ENCODE measurements around the gene HADHA. TPM values are rescaled to one million over a fixed set of nuclear protein-coding genes. Genes with fewer than 3 reads are reported as not detected.

HADHA gene
- polyA plus RNA-seq, 1 of the 3 experiments (the other 2 are of a cell fraction): 64.3 TPM

DNA sequence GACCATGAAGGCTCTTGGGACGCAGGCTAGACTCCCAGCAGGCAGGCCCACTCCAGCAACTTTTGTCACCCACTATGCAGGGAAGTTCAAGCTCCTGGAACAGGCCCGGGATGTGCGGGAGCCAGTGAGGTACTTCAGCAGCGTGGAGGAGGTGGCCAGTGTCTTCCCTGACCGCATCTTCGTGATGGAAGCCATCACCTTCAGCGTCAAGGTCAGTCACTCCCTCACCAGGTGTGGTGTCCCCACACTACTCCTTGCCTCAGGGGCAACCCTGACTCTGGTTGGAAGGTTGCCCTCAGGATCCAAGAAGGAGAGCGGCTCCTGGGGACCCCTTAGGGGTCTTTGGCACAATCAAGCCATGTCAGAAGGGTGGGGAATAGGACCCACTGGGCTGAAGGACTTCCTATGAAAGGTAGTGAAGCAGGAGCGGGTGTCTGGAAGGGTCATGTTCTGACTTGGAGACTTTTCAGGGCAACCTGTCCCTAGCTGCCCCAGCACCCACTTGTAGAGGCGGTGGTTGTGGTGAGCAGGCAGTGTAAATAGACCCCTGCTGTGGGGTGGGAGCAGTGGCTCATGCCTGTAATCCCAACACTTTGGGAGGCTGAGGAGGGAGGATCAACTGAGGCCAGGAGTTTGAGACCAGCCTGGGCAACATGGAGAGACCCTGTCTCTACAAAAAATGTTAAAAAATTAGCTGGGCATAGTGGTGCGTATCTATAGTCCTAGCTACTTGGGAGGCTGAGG lies 61.4 kb downstream of the HADHA start (continued):
- TF ChIP-seq, protein P1, sequence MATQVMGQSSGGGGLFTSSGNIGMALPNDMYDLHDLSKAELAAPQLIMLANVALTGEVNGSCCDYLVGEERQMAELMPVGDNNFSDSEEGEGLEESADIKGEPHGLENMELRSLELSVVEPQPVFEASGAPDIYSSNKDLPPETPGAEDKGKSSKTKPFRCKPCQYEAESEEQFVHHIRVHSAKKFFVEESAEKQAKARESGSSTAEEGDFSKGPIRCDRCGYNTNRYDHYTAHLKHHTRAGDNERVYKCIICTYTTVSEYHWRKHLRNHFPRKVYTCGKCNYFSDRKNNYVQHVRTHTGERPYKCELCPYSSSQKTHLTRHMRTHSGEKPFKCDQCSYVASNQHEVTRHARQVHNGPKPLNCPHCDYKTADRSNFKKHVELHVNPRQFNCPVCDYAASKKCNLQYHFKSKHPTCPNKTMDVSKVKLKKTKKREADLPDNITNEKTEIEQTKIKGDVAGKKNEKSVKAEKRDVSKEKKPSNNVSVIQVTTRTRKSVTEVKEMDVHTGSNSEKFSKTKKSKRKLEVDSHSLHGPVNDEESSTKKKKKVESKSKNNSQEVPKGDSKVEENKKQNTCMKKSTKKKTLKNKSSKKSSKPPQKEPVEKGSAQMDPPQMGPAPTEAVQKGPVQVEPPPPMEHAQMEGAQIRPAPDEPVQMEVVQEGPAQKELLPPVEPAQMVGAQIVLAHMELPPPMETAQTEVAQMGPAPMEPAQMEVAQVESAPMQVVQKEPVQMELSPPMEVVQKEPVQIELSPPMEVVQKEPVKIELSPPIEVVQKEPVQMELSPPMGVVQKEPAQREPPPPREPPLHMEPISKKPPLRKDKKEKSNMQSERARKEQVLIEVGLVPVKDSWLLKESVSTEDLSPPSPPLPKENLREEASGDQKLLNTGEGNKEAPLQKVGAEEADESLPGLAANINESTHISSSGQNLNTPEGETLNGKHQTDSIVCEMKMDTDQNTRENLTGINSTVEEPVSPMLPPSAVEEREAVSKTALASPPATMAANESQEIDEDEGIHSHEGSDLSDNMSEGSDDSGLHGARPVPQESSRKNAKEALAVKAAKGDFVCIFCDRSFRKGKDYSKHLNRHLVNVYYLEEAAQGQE (IDR thresholded peaks at IDR 0.05; ENCODE audit: low read depth, low read length): no peak
- no peak for TF ChIP-seq MEF2A (IDR thresholded peaks at IDR 0.05; ENCODE audit: borderline replicate concordance, low read depth)
- TF ChIP-seq FOXM1 (IDR thresholded peaks at IDR 0.05; ENCODE audit: low read depth): no peak
- TF ChIP-seq EZH2phosphoT487 (IDR thresholded peaks at IDR 0.05; ENCODE audit: borderline replicate concordance, low read depth): no peak
- no peak for TF ChIP-seq TCF12 (IDR thresholded peaks at IDR 0.05)
- no peak for TF ChIP-seq MXI1 (IDR thresholded peaks at IDR 0.05; ENCODE audit: low read depth, low read length)

DNA sequence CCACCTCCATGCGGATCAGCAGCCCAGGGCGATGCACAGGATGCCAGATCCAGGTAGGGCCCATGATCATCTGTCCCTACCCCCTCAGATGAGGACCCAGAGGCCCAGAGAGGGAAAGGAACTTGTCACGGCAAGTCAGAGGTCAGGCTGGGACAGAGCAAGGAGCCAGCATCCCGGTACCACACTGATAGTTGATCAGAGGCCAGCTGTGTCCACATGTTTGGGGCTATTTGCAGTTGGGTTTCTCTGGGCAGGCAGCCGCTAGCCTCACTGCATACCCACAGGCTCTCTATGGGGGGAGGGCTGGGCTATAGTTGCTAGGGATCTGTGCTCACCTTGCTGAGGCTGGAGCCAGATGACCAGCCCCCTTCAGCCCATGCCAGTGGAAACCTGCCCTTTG lies 62.0 kb downstream of the HADHA start:
- WGBS (ENCODE audit: low lambda C conversion rate): 73% methylated on average over 4 of the region's 5 CpGs

DNA sequence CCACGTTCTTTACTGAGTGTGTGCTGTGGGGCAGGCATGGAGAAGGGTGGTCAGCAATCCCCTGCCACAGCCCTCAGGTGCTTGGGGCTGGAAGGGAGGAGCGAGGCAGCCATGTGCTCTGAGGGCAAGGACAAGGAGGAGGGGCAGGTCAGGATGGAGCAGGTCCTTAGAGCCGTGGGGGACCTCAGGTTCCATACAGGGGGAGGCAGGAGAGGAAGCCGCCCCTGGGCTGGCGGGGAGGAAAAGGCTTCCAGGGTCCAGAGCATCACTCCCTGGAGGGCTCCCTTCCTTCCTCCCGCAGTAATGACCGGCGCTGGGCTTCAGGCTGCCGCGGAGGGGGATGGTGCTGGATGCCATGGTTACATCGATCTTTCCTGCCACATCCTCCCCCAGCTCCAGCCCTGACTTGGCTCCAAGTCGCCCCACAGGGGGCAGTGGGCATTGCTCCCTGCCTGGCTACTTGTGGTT lies 65.0 kb downstream of the HADHA start:
- no peaks in the 10 kb centered on the region for H3F3A ChIP-seq (replicated peaks; ENCODE audit: insufficient read depth)
- H3K4me3 ChIP-seq (ENCODE audit: low read depth in 2 of 2, low read length in 1 of 2): peak overlapping the region in 1 of 2 experiments; percentile 56; a peak in 2 of 4 replicates
- peak overlapping the region; percentile 99 for H2AFZ ChIP-seq (ENCODE audit: low read depth)
- CTCF ChIA-PET: no interaction called here
- H3K36me3 ChIP-seq (replicated peaks in 1 of 2; ENCODE audit: control insufficient read depth in 1 of 2, insufficient read depth in 2 of 2, low read length in 1 of 2): no peaks in the 10 kb centered on the region
- no peaks in the 10 kb centered on the region for H3K9me3 ChIP-seq
- no peak overlapping the region for H3K9ac ChIP-seq
- H3K27ac ChIP-seq (ENCODE audit: low read depth in 2 of 2, low read length in 1 of 2): no peak overlapping the region; a peak in 1 of 4 replicates
- no peaks in the 10 kb centered on the region for H3K79me2 ChIP-seq (ENCODE audit: insufficient read depth)
- peaks cover 0 to 10% of the 10 kb centered on the region in 2 experiments; a peak in 1 of 4 replicates for H3K4me1 ChIP-seq (ENCODE audit: control insufficient read depth in 1 of 2, insufficient read depth in 2 of 2, low read depth in 1 of 2, low read length in 1 of 2)
- POLR2A ChIA-PET: no interaction called here
- no peaks in the 10 kb centered on the region for H4K20me1 ChIP-seq (ENCODE audit: insufficient read depth)
- no peaks in the 10 kb centered on the region for H3K9me2 ChIP-seq
- H3K27me3 ChIP-seq (ENCODE audit: insufficient read depth): no peaks in the 10 kb centered on the region
- H3K4me2 ChIP-seq: peak overlapping the region; percentile 94
- peak; percentile 64 for DNase-seq
- 78% methylated on average over 11 of the region's 12 CpGs for WGBS (ENCODE audit: low lambda C conversion rate)
- TF ChIP-seq, protein P2, sequence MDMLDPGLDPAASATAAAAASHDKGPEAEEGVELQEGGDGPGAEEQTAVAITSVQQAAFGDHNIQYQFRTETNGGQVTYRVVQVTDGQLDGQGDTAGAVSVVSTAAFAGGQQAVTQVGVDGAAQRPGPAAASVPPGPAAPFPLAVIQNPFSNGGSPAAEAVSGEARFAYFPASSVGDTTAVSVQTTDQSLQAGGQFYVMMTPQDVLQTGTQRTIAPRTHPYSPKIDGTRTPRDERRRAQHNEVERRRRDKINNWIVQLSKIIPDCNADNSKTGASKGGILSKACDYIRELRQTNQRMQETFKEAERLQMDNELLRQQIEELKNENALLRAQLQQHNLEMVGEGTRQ (IDR thresholded peaks at IDR 0.05; ENCODE audit: borderline replicate concordance, low read depth, low read length): no peak
- no peak for TF ChIP-seq NRF1 (IDR thresholded peaks at IDR 0.05; ENCODE audit: low read depth, low read length)
- TF ChIP-seq TAF1 (IDR thresholded peaks at IDR 0.05; ENCODE audit: borderline replicate concordance, low read depth, low read length): no peak
- no peak for TF ChIP-seq NFIC (IDR thresholded peaks at IDR 0.05; ENCODE audit: borderline replicate concordance)
- TF ChIP-seq RAD21 (IDR thresholded peaks at IDR 0.05; ENCODE audit: low read length): no peak
- TF ChIP-seq, protein P3, sequence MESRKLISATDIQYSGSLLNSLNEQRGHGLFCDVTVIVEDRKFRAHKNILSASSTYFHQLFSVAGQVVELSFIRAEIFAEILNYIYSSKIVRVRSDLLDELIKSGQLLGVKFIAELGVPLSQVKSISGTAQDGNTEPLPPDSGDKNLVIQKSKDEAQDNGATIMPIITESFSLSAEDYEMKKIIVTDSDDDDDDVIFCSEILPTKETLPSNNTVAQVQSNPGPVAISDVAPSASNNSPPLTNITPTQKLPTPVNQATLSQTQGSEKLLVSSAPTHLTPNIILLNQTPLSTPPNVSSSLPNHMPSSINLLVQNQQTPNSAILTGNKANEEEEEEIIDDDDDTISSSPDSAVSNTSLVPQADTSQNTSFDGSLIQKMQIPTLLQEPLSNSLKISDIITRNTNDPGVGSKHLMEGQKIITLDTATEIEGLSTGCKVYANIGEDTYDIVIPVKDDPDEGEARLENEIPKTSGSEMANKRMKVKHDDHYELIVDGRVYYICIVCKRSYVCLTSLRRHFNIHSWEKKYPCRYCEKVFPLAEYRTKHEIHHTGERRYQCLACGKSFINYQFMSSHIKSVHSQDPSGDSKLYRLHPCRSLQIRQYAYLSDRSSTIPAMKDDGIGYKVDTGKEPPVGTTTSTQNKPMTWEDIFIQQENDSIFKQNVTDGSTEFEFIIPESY (IDR thresholded peaks at IDR 0.05; ENCODE audit: borderline replicate concordance, low read depth): no peak
- no peak for TF ChIP-seq RXRA (IDR thresholded peaks at IDR 0.05; ENCODE audit: borderline replicate concordance, low read depth)
- TF ChIP-seq, protein P4, sequence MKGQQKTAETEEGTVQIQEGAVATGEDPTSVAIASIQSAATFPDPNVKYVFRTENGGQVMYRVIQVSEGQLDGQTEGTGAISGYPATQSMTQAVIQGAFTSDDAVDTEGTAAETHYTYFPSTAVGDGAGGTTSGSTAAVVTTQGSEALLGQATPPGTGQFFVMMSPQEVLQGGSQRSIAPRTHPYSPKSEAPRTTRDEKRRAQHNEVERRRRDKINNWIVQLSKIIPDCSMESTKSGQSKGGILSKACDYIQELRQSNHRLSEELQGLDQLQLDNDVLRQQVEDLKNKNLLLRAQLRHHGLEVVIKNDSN (IDR thresholded peaks at IDR 0.05; ENCODE audit: borderline replicate concordance, low read depth): no peak
- TF ChIP-seq POLR2AphosphoS5 (IDR thresholded peaks at IDR 0.05; ENCODE audit: low read depth, low read length): no peak

More for the DNA sequence above, 62.0 kb downstream of the HADHA start:
- Histone ChIP-seq H3K9me2 (no peaks in the 10 kb centered on the region), H3K79me2 (ENCODE audit: insufficient read depth) (no peaks in the 10 kb centered on the region), H3K4me3 (ENCODE audit: low read depth in 2 of 2, low read length in 1 of 2) (no peak overlapping the region), H3F3A (replicated peaks; ENCODE audit: insufficient read depth) (no peaks in the 10 kb centered on the region), H3K27me3 (ENCODE audit: insufficient read depth) (no peaks in the 10 kb centered on the region), H3K9me3 (no peaks in the 10 kb centered on the region), H3K4me1 (ENCODE audit: control insufficient read depth in 1 of 2, insufficient read depth in 2 of 2, low read depth in 1 of 2, low read length in 1 of 2) (peaks cover 0 to 7% of the 10 kb centered on the region in 2 experiments; a peak in 1 of 4 replicates), H3K36me3 (replicated peaks in 1 of 2; ENCODE audit: control insufficient read depth in 1 of 2, insufficient read depth in 2 of 2, low read length in 1 of 2) (no peaks in the 10 kb centered on the region), H4K20me1 (ENCODE audit: insufficient read depth) (no peaks in the 10 kb centered on the region), H3K4me2 (no peak overlapping the region), H2AFZ (ENCODE audit: low read depth) (no peak overlapping the region), H3K27ac (ENCODE audit: low read depth in 2 of 2, low read length in 1 of 2) (no peak overlapping the region), H3K9ac (no peak overlapping the region)
- POLR2A ChIA-PET: interaction anchor here (0.5 kb wide), 1 partner anchor 187 kb away, joined by 5 read pairs; no protein-coding TSS in a partner anchor
- TF ChIP-seq RFX5 (IDR thresholded peaks at IDR 0.05; ENCODE audit: low read length): no peak
- no peak for TF ChIP-seq FOXM1 (IDR thresholded peaks at IDR 0.05; ENCODE audit: low read depth)
- no peak for TF ChIP-seq FOXJ3 (CRISPR knock-in tag; IDR thresholded peaks at IDR 0.05)
- no peak for TF ChIP-seq EZH2phosphoT487 (IDR thresholded peaks at IDR 0.05; ENCODE audit: borderline replicate concordance, low read depth)
- DNase-seq: peak; percentile 43
- CTCF ChIA-PET: interaction anchor here (1.0 to 1.3 kb wide), 3 partner anchors 64 to 395 kb away, joined by 3 to 4 read pairs (median 3); no protein-coding TSS in a partner anchor

Data from SK-N-SH (cell line).